ENCODE measurements around the gene ABCC8. TPM values are rescaled to one million over a fixed set of nuclear protein-coding genes. Genes with fewer than 3 reads are reported as not detected.

ABCC8 gene
- total RNA-seq, 5 donors from 2014 or later (not counting 1 experiment from before 2014, with no cell fraction given), result not detected

- peaks cover 7 to 15% of the 10 kb centered on the region in 2 donors for H3K27me3 Mint-ChIP-seq
- ATAC-seq (replicated peaks in 1 of 4), result no peak
- no peak overlapping the region for H3K27ac Mint-ChIP-seq
- H3K9me3 Mint-ChIP-seq, result no peaks in the 10 kb centered on the region
- no peak overlapping the region for H3K4me3 Mint-ChIP-seq
- Histone ChIP-seq H3K27me3 (replicated peaks in 1 of 2; ENCODE audit: control insufficient read depth in 2 of 2, extremely low read depth in 1 of 2, insufficient read depth in 2 of 2, low read length in 1 of 2) (peaks cover 0 to 17% of the 10 kb centered on the region in 2 experiments), H3K36me3 (ENCODE audit: control insufficient read depth in 2 of 2, extremely low read depth in 1 of 2, insufficient read depth in 1 of 2, low read length in 1 of 2) (no peaks in the 10 kb centered on the region), H3K9me3 (no peaks in the 10 kb centered on the region), H3K4me1 (ENCODE audit: control insufficient read depth in 1 of 2, extremely low read depth in 1 of 2, insufficient read depth in 2 of 2, low read length in 2 of 2) (no peaks in the 10 kb centered on the region), H3K4me3 (ENCODE audit: control insufficient read depth in 1 of 2, extremely low read depth in 1 of 2, low read length in 1 of 2) (no peak overlapping the region), H3K27ac (ENCODE audit: low read length) (no peak overlapping the region)
- POLR2A ChIA-PET, result interaction anchor here in 1 of 2 donors (0.6 kb wide), 1 partner anchor 34 kb away, joined by 4 read pairs; no protein-coding TSS in a partner anchor
- no peaks in the 10 kb centered on the region for H3K36me3 Mint-ChIP-seq
- no peaks in the 10 kb centered on the region for H3K4me1 Mint-ChIP-seq
- CTCF ChIA-PET, result interaction anchor here in 1 of 2 donors (1.8 kb wide), 1 partner anchor 10 kb away, joined by 6 read pairs; no protein-coding TSS in a partner anchor
- DNase-seq, result no peak
- WGBS (ENCODE audit: insufficient coverage), result no CpG with 5 or more reads among the region's 1 CpG
Observed at GRCh38 chr11:17513853-17514252, 37.2 kb upstream of the ABCC8 start.

DNA sequence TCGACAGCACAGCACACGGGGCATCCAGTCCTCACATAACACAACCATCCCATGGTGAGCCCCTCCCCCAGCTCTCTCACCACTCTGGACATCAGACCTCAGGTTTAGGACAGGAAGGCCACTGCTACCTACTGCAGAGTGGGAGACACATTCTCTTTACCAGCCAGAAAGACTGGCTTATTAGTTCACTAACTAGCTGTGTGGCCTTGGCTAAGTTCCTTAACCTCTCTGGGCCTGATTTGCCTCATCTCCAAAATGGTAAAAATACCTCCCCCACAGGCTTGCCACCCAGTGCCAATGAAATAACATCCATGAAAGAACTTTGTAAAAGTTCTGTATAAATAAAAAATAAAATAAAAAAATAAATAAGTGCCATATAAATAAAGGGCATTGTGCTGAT is 35.5 kb upstream of the ABCC8 start:
- Mint-ChIP-seq H3K4me3 (no peak overlapping the region), H3K36me3 (no peaks in the 10 kb centered on the region), H3K27ac (no peak overlapping the region), H3K4me1 (no peaks in the 10 kb centered on the region), H3K9me3 (no peaks in the 10 kb centered on the region), H3K27me3 (peaks cover 10 to 13% of the 10 kb centered on the region in 2 donors)
- ATAC-seq (replicated peaks in 1 of 4) (no peak), DNase-seq (no peak)
- H3K4me3 ChIP-seq (ENCODE audit: control insufficient read depth in 1 of 2, extremely low read depth in 1 of 2, low read length in 1 of 2), result no peak overlapping the region
- CTCF ChIA-PET, result no interaction called here
- peaks cover 0 to 13% of the 10 kb centered on the region in 2 experiments for H3K27me3 ChIP-seq (replicated peaks in 1 of 2; ENCODE audit: control insufficient read depth in 2 of 2, extremely low read depth in 1 of 2, insufficient read depth in 2 of 2, low read length in 1 of 2)
- WGBS (ENCODE audit: insufficient coverage), result no CpG with 5 or more reads among the region's 2 CpGs
- POLR2A ChIA-PET, result no interaction called here
- H3K9me3 ChIP-seq, result no peaks in the 10 kb centered on the region
- H3K27ac ChIP-seq (ENCODE audit: low read length), result no peak overlapping the region
- H3K4me1 ChIP-seq (ENCODE audit: control insufficient read depth in 1 of 2, extremely low read depth in 1 of 2, insufficient read depth in 2 of 2, low read length in 2 of 2), result no peaks in the 10 kb centered on the region
- no peaks in the 10 kb centered on the region for H3K36me3 ChIP-seq (ENCODE audit: control insufficient read depth in 2 of 2, extremely low read depth in 1 of 2, insufficient read depth in 1 of 2, low read length in 1 of 2)

DNA sequence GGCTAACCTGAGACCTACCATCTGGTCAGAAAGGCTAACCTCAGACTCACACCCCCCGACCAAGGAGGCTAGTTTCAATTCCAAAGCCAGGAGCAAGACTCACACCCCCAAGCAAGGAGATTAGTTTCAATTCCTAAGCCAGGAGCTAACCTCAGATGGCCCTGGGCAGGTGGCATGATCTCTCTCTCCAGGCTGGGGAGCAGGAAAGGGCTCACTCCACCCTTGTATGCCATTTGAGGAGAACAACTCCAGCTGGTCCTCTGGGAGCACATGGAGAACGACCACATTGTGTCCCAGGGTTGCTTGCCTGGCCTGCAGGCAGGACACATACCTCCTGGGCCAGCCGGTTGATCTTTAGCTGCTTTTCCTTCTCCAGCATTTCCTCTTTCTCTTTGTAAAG is 34.9 kb upstream of the ABCC8 start:
- Histone ChIP-seq H3K4me3 (ENCODE audit: control insufficient read depth in 1 of 2, extremely low read depth in 1 of 2, low read length in 1 of 2) (no peak overlapping the region), H3K27me3 (replicated peaks in 1 of 2; ENCODE audit: control insufficient read depth in 2 of 2, extremely low read depth in 1 of 2, insufficient read depth in 2 of 2, low read length in 1 of 2) (peaks cover 0 to 10% of the 10 kb centered on the region in 2 experiments), H3K9me3 (no peaks in the 10 kb centered on the region), H3K4me1 (ENCODE audit: control insufficient read depth in 1 of 2, extremely low read depth in 1 of 2, insufficient read depth in 2 of 2, low read length in 2 of 2) (no peaks in the 10 kb centered on the region), H3K27ac (ENCODE audit: low read length) (no peak overlapping the region), H3K36me3 (ENCODE audit: control insufficient read depth in 2 of 2, extremely low read depth in 1 of 2, insufficient read depth in 1 of 2, low read length in 1 of 2) (no peaks in the 10 kb centered on the region)
- Mint-ChIP-seq H3K9me3 (no peaks in the 10 kb centered on the region), H3K4me3 (no peak overlapping the region), H3K36me3 (no peaks in the 10 kb centered on the region), H3K4me1 (no peaks in the 10 kb centered on the region), H3K27ac (no peak overlapping the region), H3K27me3 (peaks cover 10 to 12% of the 10 kb centered on the region in 2 donors)
- POLR2A ChIA-PET, result no interaction called here
- WGBS (ENCODE audit: insufficient coverage), result 25% methylated on average over 3 of the region's 3 CpGs
- CTCF ChIA-PET, result no interaction called here
- DNase-seq, result no peak
- no peak for ATAC-seq (replicated peaks in 1 of 4)

- no peaks in the 10 kb centered on the region for H3K9me3 ChIP-seq
- ATAC-seq (replicated peaks in 1 of 4) (no peak), DNase-seq (no peak)
- no peak overlapping the region for H3K4me3 ChIP-seq (ENCODE audit: control insufficient read depth in 1 of 2, extremely low read depth in 1 of 2, low read length in 1 of 2)
- Mint-ChIP-seq H3K27ac (no peak overlapping the region), H3K9me3 (no peaks in the 10 kb centered on the region), H3K36me3 (no peaks in the 10 kb centered on the region), H3K27me3 (peaks cover 6 to 12% of the 10 kb centered on the region in 2 donors), H3K4me1 (no peaks in the 10 kb centered on the region), H3K4me3 (no peak overlapping the region)
- H3K4me1 ChIP-seq (ENCODE audit: control insufficient read depth in 1 of 2, extremely low read depth in 1 of 2, insufficient read depth in 2 of 2, low read length in 2 of 2), result no peaks in the 10 kb centered on the region
- 86% methylated on average over 1 of the region's 4 CpGs for WGBS (ENCODE audit: insufficient coverage)
- no peak overlapping the region for H3K27ac ChIP-seq (ENCODE audit: low read length)
- CTCF ChIA-PET, result no interaction called here
- H3K36me3 ChIP-seq (ENCODE audit: control insufficient read depth in 2 of 2, extremely low read depth in 1 of 2, insufficient read depth in 1 of 2, low read length in 1 of 2), result no peaks in the 10 kb centered on the region
- peaks cover 0 to 7% of the 10 kb centered on the region in 2 experiments for H3K27me3 ChIP-seq (replicated peaks in 1 of 2; ENCODE audit: control insufficient read depth in 2 of 2, extremely low read depth in 1 of 2, insufficient read depth in 2 of 2, low read length in 1 of 2)
- POLR2A ChIA-PET, result interaction anchor here in 1 of 2 donors (0.7 kb wide), 1 partner anchor 55 kb away, joined by 3 read pairs; no protein-coding TSS in a partner anchor
Observed at GRCh38 chr11:17510507-17511206, 34.0 kb upstream of the ABCC8 start.

GRCh38 chr11:17508791-17509190 is 32.1 kb upstream of the ABCC8 start:
- no peak for ATAC-seq (replicated peaks in 1 of 4)
- no peak for DNase-seq
- Mint-ChIP-seq H3K4me1 (no peaks in the 10 kb centered on the region), H3K36me3 (no peaks in the 10 kb centered on the region), H3K27me3 (peaks cover 6 to 13% of the 10 kb centered on the region in 2 donors), H3K9me3 (no peaks in the 10 kb centered on the region), H3K4me3 (no peak overlapping the region), H3K27ac (no peak overlapping the region)
- ChIA-PET CTCF (interaction anchor here (1.1 to 1.4 kb wide), 2 partner anchors 127 to 279 kb away, joined by 3 read pairs; no protein-coding TSS in a partner anchor), POLR2A (interaction anchor here in 1 of 2 donors (0.7 kb wide), 1 partner anchor 9 kb away, joined by 3 read pairs; no protein-coding TSS in a partner anchor)
- Histone ChIP-seq H3K27me3 (replicated peaks in 1 of 2; ENCODE audit: control insufficient read depth in 2 of 2, extremely low read depth in 1 of 2, insufficient read depth in 2 of 2, low read length in 1 of 2) (peaks cover 0 to 7% of the 10 kb centered on the region in 2 experiments), H3K36me3 (ENCODE audit: control insufficient read depth in 2 of 2, extremely low read depth in 1 of 2, insufficient read depth in 1 of 2, low read length in 1 of 2) (no peaks in the 10 kb centered on the region), H3K4me3 (ENCODE audit: control insufficient read depth in 1 of 2, extremely low read depth in 1 of 2, low read length in 1 of 2) (no peak overlapping the region), H3K27ac (ENCODE audit: low read length) (no peak overlapping the region), H3K9me3 (no peaks in the 10 kb centered on the region), H3K4me1 (ENCODE audit: control insufficient read depth in 1 of 2, extremely low read depth in 1 of 2, insufficient read depth in 2 of 2, low read length in 2 of 2) (no peaks in the 10 kb centered on the region)
- WGBS (ENCODE audit: insufficient coverage), result no CpG with 5 or more reads among the region's 3 CpGs

GRCh38 chr11:17508306-17508705 is 31.7 kb upstream of the ABCC8 start:
- H3K27me3 Mint-ChIP-seq, result peaks cover 6 to 13% of the 10 kb centered on the region in 2 donors
- no peak for ATAC-seq (replicated peaks in 1 of 4)
- H3K4me3 Mint-ChIP-seq, result no peak overlapping the region
- no peak for DNase-seq
- no peak overlapping the region for H3K4me3 ChIP-seq (ENCODE audit: control insufficient read depth in 1 of 2, extremely low read depth in 1 of 2, low read length in 1 of 2)
- no peaks in the 10 kb centered on the region for H3K4me1 ChIP-seq (ENCODE audit: control insufficient read depth in 1 of 2, extremely low read depth in 1 of 2, insufficient read depth in 2 of 2, low read length in 2 of 2)
- H3K36me3 ChIP-seq (ENCODE audit: control insufficient read depth in 2 of 2, extremely low read depth in 1 of 2, insufficient read depth in 1 of 2, low read length in 1 of 2), result no peaks in the 10 kb centered on the region
- no peaks in the 10 kb centered on the region for H3K36me3 Mint-ChIP-seq
- 67% methylated on average over 1 of the region's 3 CpGs for WGBS (ENCODE audit: insufficient coverage)
- no peak overlapping the region for H3K27ac Mint-ChIP-seq
- H3K27me3 ChIP-seq (replicated peaks in 1 of 2; ENCODE audit: control insufficient read depth in 2 of 2, extremely low read depth in 1 of 2, insufficient read depth in 2 of 2, low read length in 1 of 2), result peaks cover 0 to 7% of the 10 kb centered on the region in 2 experiments
- CTCF ChIA-PET, result interaction anchor here (0.8 to 1.4 kb wide), 3 partner anchors 125 to 278 kb away, joined by 3 read pairs; no protein-coding TSS in a partner anchor
- POLR2A ChIA-PET, result interaction anchor here (0.6 to 0.7 kb wide), 2 partner anchors 8 to 12 kb away, joined by 3 read pairs; no protein-coding TSS in a partner anchor
- H3K9me3 ChIP-seq, result no peaks in the 10 kb centered on the region
- H3K4me1 Mint-ChIP-seq, result no peaks in the 10 kb centered on the region
- no peaks in the 10 kb centered on the region for H3K9me3 Mint-ChIP-seq
- no peak overlapping the region for H3K27ac ChIP-seq (ENCODE audit: low read length)

All from T-cell (primary cell).